ENCODE data around the gene PLAC1.

PLAC1 gene

DNA sequence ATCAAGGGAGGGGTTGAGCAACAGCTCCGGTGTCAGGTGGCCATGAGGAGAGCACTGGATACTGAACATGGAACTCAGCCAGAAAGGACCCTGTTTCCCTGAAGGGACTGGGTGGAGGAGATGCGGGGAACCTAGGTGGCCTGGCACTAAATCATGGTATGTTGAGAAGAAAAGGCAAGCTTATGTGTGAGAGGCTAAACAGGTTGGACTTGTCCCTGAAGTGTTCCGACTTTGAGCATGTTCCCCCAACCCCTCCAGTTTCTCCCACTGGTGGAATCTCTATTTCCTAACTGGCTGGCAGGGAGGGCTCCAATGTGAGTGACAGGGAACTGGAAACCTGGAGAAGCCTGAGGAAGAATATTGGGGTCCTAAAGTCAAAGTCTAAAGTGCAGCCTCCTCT lies 69.5 kb downstream of the PLAC1 start:
- DNase-seq (ENCODE audit: low read depth in 2 of 2) = no peak

- no peak for DNase-seq (ENCODE audit: low read depth in 2 of 2)
Observed at GRCh38 chrX:134580907-134581306, 77.4 kb downstream of the PLAC1 start.

GRCh38 chrX:134573683-134574035 lies 84.6 kb downstream of the PLAC1 start:
- DNase-seq (ENCODE audit: low read depth in 2 of 2) = no peak

DNA sequence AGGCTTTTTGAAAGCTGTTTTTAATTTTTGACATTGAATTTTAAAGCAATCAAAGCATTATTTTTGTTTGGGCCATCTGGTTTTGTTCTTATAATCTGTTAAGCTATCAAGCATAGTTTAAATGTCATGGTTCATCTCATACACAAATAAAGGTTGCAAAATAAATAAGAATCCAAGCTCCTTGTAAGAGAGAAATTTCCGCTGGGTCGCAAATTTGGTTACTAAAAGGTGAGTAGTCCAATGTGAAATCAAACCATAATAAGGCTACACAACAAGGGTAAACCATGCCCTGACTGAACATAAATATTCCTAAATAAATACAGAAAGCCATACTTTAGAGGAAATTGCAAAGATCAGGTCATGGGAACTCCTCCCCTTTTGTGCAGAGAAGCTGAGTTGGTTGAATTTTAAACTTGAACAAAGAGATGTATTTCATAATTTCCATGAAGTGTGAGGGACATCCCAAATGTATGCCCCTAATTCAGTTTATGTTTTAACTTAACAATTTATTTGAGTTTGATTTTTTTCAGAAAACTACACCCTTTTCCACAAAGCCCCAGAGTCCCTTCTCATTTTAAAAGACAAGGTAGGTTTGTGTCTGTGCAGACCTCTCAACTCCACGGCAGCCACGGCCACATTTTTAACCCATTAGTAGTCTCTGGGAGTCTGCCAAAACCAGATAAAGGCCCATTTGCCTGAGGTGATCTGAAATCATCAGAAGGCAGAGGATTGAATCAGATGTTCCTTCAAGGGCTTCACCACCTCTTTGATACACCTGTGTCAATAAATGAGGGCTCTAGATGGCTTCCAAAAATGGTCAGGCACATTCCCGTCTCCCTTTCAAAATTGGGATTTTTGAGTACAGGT lies 85.2 kb downstream of the PLAC1 start:
- DNase-seq (ENCODE audit: low read depth in 2 of 2) = no peak

- DNase-seq (ENCODE audit: low read depth in 2 of 2) = no peak
Observed at GRCh38 chrX:134571796-134572195, 86.5 kb downstream of the PLAC1 start.

DNA sequence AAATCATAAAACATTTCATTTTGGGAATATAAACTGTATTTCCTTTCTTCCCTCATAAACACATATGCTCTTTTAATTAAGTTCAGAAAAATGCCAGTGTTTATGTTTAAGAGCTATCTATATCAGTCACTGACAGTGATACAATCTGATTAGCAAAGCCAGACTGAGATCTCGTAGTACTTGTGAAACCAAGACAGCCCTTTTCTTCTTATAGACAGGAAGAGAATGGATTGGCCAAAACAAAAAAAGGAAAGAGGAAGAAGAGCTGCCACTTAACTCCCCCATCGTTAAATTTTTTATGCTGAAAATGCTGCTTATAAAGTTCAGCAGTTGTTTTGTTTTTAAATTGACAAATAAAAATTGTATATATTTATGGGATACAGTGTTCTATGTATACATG lies 87.4 kb downstream of the PLAC1 start:
- DNase-seq (ENCODE audit: low read depth in 2 of 2) = no peak

DNA sequence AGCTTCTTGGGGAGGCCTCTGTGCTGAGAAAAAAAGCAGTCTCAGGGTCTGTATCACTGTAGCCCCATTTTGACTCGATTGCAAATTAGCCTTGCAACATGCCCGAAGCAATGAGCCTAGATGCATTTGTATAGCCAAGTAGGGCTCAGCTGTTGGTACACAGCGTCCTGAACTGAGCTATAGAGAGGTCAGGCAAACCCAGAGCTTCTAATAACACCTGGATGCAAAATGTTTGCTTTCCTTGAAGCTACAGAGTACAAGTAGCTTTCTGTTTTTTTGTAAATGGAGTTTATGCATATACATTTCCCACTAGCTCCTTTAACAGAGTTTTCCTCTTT lies 87.8 kb downstream of the PLAC1 start:
- no peak for DNase-seq (ENCODE audit: low read depth in 2 of 2)

GRCh38 chrX:134569306-134569705 lies 89.0 kb downstream of the PLAC1 start:
- no peak for DNase-seq (ENCODE audit: low read depth in 2 of 2)

- DNase-seq (ENCODE audit: low read depth in 2 of 2) = no peak
Observed at GRCh38 chrX:134568285-134569016, 89.8 kb downstream of the PLAC1 start.

GRCh38 chrX:134566506-134566905 lies 91.8 kb downstream of the PLAC1 start:
- no peak for DNase-seq (ENCODE audit: low read depth in 2 of 2)

GRCh38 chrX:134562002-134562401 lies 96.3 kb downstream of the PLAC1 start:
- DNase-seq (ENCODE audit: low read depth in 2 of 2) = no peak

DNA sequence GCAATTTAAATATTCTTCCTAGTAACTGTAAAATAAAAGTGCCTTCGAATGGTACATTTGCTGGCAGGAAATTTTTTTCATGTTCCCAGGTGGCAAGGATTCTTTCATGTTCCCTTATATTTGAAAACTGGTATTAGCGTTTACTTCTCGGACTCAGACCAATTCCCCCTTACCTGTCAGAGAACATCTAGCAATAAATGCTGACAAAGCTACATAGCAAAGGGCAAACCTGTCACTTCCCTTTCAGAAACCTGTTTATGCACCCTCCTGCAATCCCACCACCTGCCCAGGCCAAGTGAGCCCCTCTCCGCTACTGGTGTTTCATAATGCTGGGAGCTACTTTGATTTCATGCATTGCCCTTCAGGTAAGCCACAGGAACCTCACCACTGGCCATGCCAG lies 100.1 kb downstream of the PLAC1 start:
- no peak for DNase-seq (ENCODE audit: low read depth in 2 of 2)

GRCh38 chrX:134554291-134554690 lies 104.0 kb downstream of the PLAC1 start:
- DNase-seq (ENCODE audit: low read depth in 2 of 2) = no peak

DNA sequence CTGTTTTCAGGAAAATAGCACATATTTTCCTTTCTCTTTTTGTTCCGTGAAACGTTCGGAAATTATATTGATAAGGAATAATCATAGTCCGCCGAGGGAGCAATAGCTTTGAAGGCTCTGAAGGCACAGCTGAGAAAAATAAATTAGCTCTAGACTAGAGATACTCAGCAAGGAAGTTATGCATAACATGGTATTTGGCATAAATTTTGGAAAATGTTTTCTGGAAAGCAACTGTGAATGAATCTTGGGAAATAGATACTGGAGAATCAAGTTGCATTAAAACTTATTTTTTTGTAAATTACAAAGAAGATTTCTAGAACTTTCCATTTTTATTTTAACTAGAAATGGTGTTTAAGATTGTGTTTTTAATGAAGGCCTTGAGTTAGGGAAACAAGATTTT lies 105.9 kb downstream of the PLAC1 start:
- no peak for DNase-seq (ENCODE audit: low read depth in 2 of 2)

DNA sequence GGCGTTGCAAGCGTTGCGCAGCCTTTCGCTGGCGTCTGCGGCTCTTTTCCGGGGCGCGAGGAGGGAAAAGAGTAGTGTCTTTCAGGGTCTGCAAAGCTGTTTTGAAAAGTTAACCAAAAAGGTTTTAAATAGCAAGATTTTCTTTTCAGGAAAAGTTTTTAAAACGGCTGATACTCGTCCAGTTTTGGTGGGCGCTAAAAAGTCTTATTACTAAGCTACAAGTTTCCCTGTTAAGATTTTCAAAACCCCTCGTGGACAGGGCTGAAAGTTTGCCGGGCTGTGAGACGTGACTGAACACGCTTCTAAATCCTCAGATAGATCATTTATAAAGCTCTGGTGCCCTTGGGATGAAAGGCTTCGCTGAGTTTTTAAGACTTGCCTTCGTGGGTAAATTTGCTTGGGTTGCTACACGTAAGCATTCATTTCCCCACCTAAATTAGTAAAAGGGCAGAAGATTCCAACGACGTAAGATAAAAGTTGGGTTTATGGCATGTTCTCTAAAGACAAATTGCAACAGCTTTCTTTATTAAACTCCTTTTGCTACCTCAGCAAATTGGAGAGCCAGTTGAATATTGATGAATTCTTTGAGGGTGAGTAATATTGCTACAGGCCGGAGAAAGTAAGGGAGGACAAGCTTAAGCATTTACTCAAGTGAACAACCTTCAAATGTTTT lies 106.8 kb downstream of the PLAC1 start:
- no peak for DNase-seq (ENCODE audit: low read depth in 2 of 2)

- no peak for DNase-seq (ENCODE audit: low read depth in 2 of 2)
Observed at GRCh38 chrX:134548257-134549201, 109.7 kb downstream of the PLAC1 start.

DNA sequence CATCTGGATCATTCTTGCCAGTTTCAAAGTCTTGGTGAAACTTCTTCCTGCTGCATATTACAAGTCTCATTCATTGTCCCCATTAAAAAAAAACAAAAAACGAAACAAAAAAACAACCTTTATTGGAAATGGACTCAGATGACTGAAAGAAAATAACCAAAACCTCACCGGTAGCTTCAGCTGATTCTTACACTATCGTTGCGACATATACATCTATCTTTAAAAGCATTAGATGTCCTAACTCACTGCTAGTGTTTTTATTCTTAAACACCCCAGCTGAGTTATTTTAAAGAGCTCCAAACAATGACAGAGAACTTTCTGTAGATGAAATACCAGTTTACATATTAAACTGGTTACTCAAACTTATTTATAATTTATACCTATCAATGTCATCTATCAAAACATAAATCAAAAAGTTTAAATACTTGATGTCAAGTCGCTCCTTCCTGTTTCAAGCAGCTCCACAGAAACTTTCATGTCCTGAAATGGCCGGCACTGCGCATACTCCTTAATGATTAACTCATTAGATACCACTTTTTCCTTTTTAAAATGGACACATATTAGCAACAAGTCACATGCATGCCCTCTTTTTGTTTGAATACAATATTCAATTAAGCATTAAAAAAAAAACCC lies 111.1 kb downstream of the PLAC1 start:
- DNase-seq (ENCODE audit: low read depth in 2 of 2) = no peak

GRCh38 chrX:134546187-134546586 lies 112.1 kb downstream of the PLAC1 start:
- DNase-seq (ENCODE audit: low read depth in 2 of 2) = no peak

DNA sequence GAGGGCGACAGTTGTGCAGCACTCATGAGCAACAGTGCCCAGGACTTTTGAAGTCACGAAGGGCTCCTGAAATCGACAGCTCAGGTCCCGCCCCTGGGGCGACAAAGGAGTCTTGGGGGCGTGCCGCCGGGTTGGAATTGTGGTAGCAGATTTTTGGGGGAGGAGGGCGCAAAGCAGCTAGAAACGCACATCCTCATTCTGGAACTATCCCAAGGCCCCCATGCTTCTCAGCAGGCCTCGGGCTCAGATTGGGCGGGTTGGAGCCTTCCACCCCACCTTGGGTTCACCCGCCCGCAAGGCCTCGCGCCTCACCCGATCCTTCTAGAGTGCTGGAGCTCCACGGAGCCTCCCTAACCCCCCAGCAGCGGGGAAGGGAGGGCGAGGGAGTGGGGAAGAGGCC lies 112.8 kb downstream of the PLAC1 start:
- DNase-seq (ENCODE audit: low read depth in 2 of 2) = no peak

GRCh38 chrX:134544513-134545151 lies 113.6 kb downstream of the PLAC1 start:
- DNase-seq (ENCODE audit: low read depth in 2 of 2) = no peak

- no peak for DNase-seq (ENCODE audit: low read depth in 2 of 2)
Observed at GRCh38 chrX:134544135-134544512, 114.1 kb downstream of the PLAC1 start.
